ENCODE data around the gene RFX1. TPM values are rescaled to one million over a fixed set of nuclear protein-coding genes. Genes with fewer than 3 reads are reported as not detected.

RFX1 gene
- total and polyA plus RNA-seq, 2 of the 13 experiments (the other 11 are each of a cell fraction or from before 2014, with no cell fraction given) = 1.1 to 1.3 TPM

DNA sequence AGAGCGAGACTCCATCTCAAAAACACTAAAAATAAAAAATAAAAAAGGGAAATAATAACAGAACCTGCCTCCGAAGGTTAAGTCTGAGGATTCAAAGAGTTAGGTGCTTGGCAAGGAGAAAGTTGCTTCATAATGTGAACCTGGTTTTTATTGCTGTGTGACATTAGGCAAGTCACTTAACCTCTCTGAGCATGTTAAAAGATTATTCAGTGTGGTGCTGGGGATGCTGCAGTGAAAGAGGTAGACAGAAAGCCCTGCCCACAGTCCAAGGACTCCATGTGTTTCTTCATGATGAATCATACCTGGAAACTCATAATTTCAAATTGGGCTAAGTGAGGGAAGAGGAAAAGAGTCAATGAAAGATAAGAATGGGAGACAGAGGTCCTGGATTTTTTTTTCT, 27.8 kb upstream of the RFX1 start (continued):
- TF ChIP-seq AHDC1 (CRISPR knock-in tag; IDR thresholded peaks at IDR 0.05; ENCODE audit: borderline replicate concordance) = no peak
- no peak for TF ChIP-seq ZNF280B (CRISPR knock-in tag; IDR thresholded peaks at IDR 0.05; ENCODE audit: borderline replicate concordance)
- no peak for TF ChIP-seq ZNF260 (CRISPR knock-in tag; IDR thresholded peaks at IDR 0.05; ENCODE audit: borderline replicate concordance, low read depth)
- no peak for TF ChIP-seq ZNF558 (CRISPR knock-in tag; IDR thresholded peaks at IDR 0.05; ENCODE audit: borderline replicate concordance)
- TF ChIP-seq, protein P1, sequence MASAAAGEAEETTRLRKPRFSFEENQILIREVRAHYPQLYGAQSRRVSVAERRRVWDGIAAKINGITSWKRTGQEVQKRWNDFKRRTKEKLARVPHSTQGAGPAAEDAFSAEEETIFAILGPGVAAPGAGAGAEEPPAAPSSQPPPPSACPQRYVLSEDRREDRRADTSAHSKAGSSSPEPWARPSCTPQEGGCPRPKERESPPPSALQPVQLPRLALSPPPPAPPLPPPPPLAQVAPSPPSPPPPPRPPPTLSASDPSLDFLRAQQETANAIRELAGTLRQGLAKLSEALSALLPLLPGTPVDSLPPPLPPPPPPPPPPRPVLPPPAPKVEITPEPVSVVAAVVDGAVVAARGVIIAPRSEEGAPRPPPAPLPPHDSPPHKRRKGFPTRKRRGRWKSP (CRISPR knock-in tag; IDR thresholded peaks at IDR 0.05) = no peak
- TF ChIP-seq, protein P2, sequence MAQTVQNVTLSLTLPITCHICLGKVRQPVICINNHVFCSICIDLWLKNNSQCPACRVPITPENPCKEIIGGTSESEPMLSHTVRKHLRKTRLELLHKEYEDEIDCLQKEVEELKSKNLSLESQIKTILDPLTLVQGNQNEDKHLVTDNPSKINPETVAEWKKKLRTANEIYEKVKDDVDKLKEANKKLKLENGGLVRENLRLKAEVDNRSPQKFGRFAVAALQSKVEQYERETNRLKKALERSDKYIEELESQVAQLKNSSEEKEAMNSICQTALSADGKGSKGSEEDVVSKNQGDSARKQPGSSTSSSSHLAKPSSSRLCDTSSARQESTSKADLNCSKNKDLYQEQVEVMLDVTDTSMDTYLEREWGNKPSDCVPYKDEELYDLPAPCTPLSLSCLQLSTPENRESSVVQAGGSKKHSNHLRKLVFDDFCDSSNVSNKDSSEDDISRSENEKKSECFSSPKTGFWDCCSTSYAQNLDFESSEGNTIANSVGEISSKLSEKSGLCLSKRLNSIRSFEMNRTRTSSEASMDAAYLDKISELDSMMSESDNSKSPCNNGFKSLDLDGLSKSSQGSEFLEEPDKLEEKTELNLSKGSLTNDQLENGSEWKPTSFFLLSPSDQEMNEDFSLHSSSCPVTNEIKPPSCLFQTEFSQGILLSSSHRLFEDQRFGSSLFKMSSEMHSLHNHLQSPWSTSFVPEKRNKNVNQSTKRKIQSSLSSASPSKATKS (CRISPR knock-in tag; IDR thresholded peaks at IDR 0.05) = no peak
- TF ChIP-seq ZNF296 (CRISPR knock-in tag; conservative IDR thresholded peaks at IDR 0.05) = no peak
- TF ChIP-seq SNRNP70 (IDR thresholded peaks at IDR 0.05; ENCODE audit: low read depth, low read length) = no peak
- TF ChIP-seq CSRNP1 (CRISPR knock-in tag; IDR thresholded peaks at IDR 0.05) = no peak
- TF ChIP-seq ZMYM3 (CRISPR knock-in tag; IDR thresholded peaks at IDR 0.05) = 0 out of 2 replicates have a peak, but pooled peaks have one; percentile 17
